Fibroblast of lung (primary cell): ENCODE measurements around the gene LMOD3. TPM values are rescaled to one million over a fixed set of nuclear protein-coding genes. Genes with fewer than 3 reads are reported as not detected.

Experiments used
- DNase-seq, 2 donors: peaks; one replicate each; pipeline versions ENCODE4 v3.0.0 to v3.0.0-alpha.2; 2010; ENCODE audit warnings: low read depth in 2 of 2
- H2AFZ ChIP-seq: 2 replicates; pipeline ENCODE4 v1.5.1; 2012; ENCODE audit warnings: low read length, control low read depth, inconsistent platforms
- H3K27ac ChIP-seq: 2 replicates; pipeline ENCODE4 v1.5.1; 2011; ENCODE audit warnings: low read length, control low read depth; ENCODE audit not compliant: insufficient read depth
- H3K27me3 ChIP-seq: 2 replicates; pipeline ENCODE4 v1.5.1; 2011; ENCODE audit warnings: mild to moderate bottlenecking, low read length; ENCODE audit not compliant: control insufficient read depth, insufficient read depth
- H3K36me3 ChIP-seq: 2 replicates; pipeline ENCODE4 v1.5.1; 2011; ENCODE audit warnings: low read length; ENCODE audit not compliant: control insufficient read depth, insufficient read depth
- H3K4me1 ChIP-seq: 2 replicates; pipeline ENCODE4 v1.5.1; 2011; ENCODE audit warnings: low read length; ENCODE audit not compliant: control insufficient read depth, insufficient read depth; ENCODE audit errors: extremely low read depth
- H3K4me2 ChIP-seq: 2 replicates; pipeline ENCODE4 v1.5.1; 2011; ENCODE audit warnings: low read length, control low read depth; ENCODE audit not compliant: insufficient read depth; ENCODE audit errors: extremely low read depth
- H3K4me3 ChIP-seq, 4 experiments: fragments of 200-600 bp in 1 of 4; sonication (generic) in 1 of 4; replicated peaks in 1 of 4; 2 replicates each; pipeline ENCODE4 v1.5.1; 2011 to 2016; ENCODE audit warnings: low read length in 4 of 4, low read depth in 3 of 4, mild to moderate bottlenecking in 3 of 4, control low read depth in 2 of 4, inconsistent platforms in 1 of 4, mixed read lengths in 1 of 4; ENCODE audit not compliant: insufficient read depth in 1 of 4; ENCODE audit errors: control extremely low read depth in 1 of 4
- H3K79me2 ChIP-seq: 2 replicates; pipeline ENCODE4 v1.5.1; 2012; ENCODE audit warnings: mild to moderate bottlenecking, low read length, inconsistent platforms; ENCODE audit not compliant: control insufficient read depth, insufficient read depth
- H3K9ac ChIP-seq: 2 replicates; pipeline ENCODE4 v1.5.1; 2011; ENCODE audit warnings: mild to moderate bottlenecking, low read length, control low read depth; ENCODE audit not compliant: insufficient read depth
- H3K9me3 ChIP-seq: 2 replicates; pipeline ENCODE4 v1.5.1; 2012; ENCODE audit warnings: low read depth, low read length; ENCODE audit not compliant: control insufficient read depth, insufficient read depth
- H4K20me1 ChIP-seq: 2 replicates; pipeline ENCODE4 v1.5.1; 2011; ENCODE audit warnings: low read length; ENCODE audit not compliant: control insufficient read depth, insufficient read depth; ENCODE audit errors: extremely low read depth
- CTCF ChIP-seq, 2 donors: IDR thresholded peaks in 1 of 2; conservative IDR thresholded peaks in 1 of 2; 1 replicate in 1 of 2; 2 replicates in 1 of 2; pipeline ENCODE4 v1.5.1; 2011 to 2012; ENCODE audit warnings: low read length in 2 of 2, control low read depth in 1 of 2, inconsistent platforms in 1 of 2, low read depth in 1 of 2, mild to moderate bottlenecking in 1 of 2
- EZH2 ChIP-seq: IDR thresholded peaks from 2 replicates; pipeline ENCODE4 v1.5.1; 2012; ENCODE audit warnings: low read length, control low read depth, mild to moderate bottlenecking; ENCODE audit errors: missing control alignments
- polyA plus RNA-seq, 2 donors: library from polyadenylated mRNA; depleted of rRNA in 1 of 2; stranded (reverse) in 1 of 2; unstranded in 1 of 2; fragments of >200 nt; gene quantifications; 2 replicates each; pipeline ENCODE4 v1.2.1, GENCODE V29; 2011 to 2012; ENCODE audit warnings: missing spikeins in 1 of 2
- total RNA-seq: library from RNA; depleted of rRNA; stranded (reverse); fragments of >200 nt; gene quantifications from 2 replicates; pipeline ENCODE4 v1.2.1, GENCODE V29; 2014

LMOD3 gene
- total and polyA plus RNA-seq, 2 donors (not counting 1 experiment from before 2014, with no cell fraction given): 0.20 to 4.0 TPM

- Histone ChIP-seq H3K27me3 (no peaks in the 10 kb centered on the region), H3K9me3 (no peaks in the 10 kb centered on the region), H3K4me1 (no peaks in the 10 kb centered on the region), H2AFZ (no peak overlapping the region), H3K4me3 (no peak overlapping the region), H3K9ac (no peak overlapping the region), H3K27ac (no peak overlapping the region), H3K36me3 (no peaks in the 10 kb centered on the region), H3K4me2 (no peak overlapping the region), H4K20me1 (no peaks in the 10 kb centered on the region), H3K79me2 (no peaks in the 10 kb centered on the region)
- no peak for DNase-seq
- no peak for TF ChIP-seq EZH2
- TF ChIP-seq CTCF (conservative IDR thresholded peaks at IDR 0.05 in 1 of 2, IDR thresholded peaks at IDR 0.05 in 1 of 2; ENCODE audit: low read depth in 1 of 2, low read length in 2 of 2): no peak
These were observed 4.6 kb upstream of the LMOD3 start for GRCh38 chr3:69126999-69127398.

GRCh38 chr3:69126216-69126615 is 3.8 kb upstream of the LMOD3 start:
- Histone ChIP-seq H3K4me2 (no peak overlapping the region), H2AFZ (no peak overlapping the region), H3K27me3 (no peaks in the 10 kb centered on the region), H3K27ac (no peak overlapping the region), H3K36me3 (no peaks in the 10 kb centered on the region), H4K20me1 (no peaks in the 10 kb centered on the region), H3K4me1 (no peaks in the 10 kb centered on the region), H3K9ac (no peak overlapping the region), H3K4me3 (no peak overlapping the region), H3K9me3 (no peaks in the 10 kb centered on the region), H3K79me2 (no peaks in the 10 kb centered on the region)
- no peak for DNase-seq
- TF ChIP-seq CTCF (conservative IDR thresholded peaks at IDR 0.05 in 1 of 2, IDR thresholded peaks at IDR 0.05 in 1 of 2; ENCODE audit: low read depth in 1 of 2, low read length in 2 of 2): no peak
- TF ChIP-seq EZH2: no peak

- H3K27ac ChIP-seq: no peak overlapping the region
- H2AFZ ChIP-seq: no peak overlapping the region
These were observed 445 bp downstream of the LMOD3 start for GRCh38 chr3:69121950-69122349.

More at GRCh38 chr3:69121950-69122349, 445 bp downstream of the LMOD3 start:
- Histone ChIP-seq H3K9ac (no peak overlapping the region), H3K36me3 (no peaks in the 10 kb centered on the region), H3K79me2 (no peaks in the 10 kb centered on the region), H3K4me3 (no peak overlapping the region), H3K9me3 (no peaks in the 10 kb centered on the region), H4K20me1 (no peaks in the 10 kb centered on the region), H3K27me3 (no peaks in the 10 kb centered on the region), H3K4me1 (peaks cover 2% of the 10 kb centered on the region), H3K4me2 (peak overlapping the region; percentile 36)
- no peak for DNase-seq
- TF ChIP-seq CTCF (conservative IDR thresholded peaks at IDR 0.05 in 1 of 2, IDR thresholded peaks at IDR 0.05 in 1 of 2; ENCODE audit: low read depth in 1 of 2, low read length in 2 of 2): no peak
- TF ChIP-seq EZH2: no peak
